ENCODE measurements around the gene LRRC31.

The LRRC31 gene

DNA sequence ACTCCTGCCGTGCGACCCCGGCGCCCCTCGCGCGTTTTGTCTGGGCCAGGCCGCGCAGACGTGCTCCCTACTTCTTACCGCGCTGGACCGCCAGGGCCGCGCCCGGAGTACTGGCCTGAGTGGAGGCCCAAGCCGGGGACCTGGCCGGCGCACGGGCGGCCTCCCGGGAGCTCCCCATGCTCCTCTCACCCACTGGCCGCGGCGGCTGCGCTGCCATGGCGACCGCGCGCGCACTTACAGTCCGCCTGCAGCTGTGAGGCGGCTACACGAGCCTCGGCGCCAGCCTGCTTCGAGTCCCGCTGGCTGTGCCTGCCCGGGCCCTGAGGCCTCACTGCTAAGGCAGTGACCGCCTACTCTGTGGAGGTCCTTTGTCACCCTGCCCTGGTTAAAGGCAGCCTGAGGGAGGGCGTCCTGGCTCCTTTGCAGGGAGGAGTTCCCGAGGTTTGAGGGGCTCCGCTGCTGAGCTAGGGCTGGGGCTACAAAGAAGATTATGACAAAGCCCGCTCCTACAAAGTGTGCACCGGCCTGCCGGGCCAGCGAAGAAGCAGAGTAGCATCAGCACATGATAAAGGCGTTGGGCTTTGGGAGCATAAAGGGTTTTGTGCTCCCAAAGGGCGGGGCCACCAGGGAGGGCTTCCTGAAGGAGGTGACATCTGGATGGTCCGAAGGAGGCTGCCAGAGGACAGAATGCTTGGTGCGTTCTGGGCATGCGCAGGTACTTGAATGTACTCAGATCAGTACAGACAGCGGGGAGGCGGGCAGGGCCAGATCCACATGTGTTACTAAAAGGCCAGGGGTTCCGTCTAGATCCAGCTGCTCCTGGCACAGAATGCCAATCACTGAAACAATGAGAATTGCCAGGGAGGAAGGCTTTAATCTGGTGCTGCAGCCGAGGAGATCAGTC, 57.2 kb downstream of the LRRC31 start, which contains the start of the genes LRRC34 and LRRIQ4:
Gene LRRC34 (minus strand): TSS at position 573 of the 904 bp plus-strand sequence. CDS start 356 bp downstream, at position 217.
Gene LRRIQ4 (plus strand): TSS at position 539 of the 904 bp plus-strand sequence. CDS start 9,052 bp downstream, outside the sequence.
- DNase-seq, result peak; percentile 68

DNA sequence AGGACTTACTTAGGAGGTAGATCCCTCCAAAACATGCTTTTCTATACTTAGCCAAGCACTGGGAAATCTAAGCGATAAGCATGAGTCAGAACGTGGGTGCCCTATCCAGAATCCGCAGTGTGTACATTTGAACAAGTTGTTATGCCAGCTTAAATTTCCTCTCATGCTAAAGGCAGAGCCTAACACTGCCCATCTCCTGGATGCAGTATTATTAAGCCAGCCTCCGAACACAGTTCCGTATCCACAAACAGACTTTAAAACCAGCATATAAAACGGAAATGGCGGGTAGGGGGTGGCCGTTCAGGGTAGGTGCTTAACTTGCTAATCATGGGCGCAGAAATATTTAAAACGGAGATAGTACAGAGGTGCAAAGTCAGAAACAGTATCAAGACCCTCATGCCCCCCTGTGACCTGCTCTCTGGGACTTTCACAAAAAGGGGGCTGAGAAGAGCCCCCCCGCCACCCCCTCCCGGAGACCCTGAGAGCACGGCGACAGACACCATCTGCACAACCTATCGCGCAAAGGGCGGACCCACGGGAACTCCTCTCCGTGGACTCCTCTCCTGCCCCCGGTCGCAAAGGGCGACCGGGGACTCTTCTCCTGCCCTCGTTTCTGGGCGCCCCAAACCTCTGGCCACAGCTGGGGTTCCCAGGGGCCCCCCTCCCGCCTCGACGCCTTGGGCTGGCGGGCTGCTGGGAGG, 58.0 kb downstream of the LRRC31 start:
- no peak for DNase-seq

DNA sequence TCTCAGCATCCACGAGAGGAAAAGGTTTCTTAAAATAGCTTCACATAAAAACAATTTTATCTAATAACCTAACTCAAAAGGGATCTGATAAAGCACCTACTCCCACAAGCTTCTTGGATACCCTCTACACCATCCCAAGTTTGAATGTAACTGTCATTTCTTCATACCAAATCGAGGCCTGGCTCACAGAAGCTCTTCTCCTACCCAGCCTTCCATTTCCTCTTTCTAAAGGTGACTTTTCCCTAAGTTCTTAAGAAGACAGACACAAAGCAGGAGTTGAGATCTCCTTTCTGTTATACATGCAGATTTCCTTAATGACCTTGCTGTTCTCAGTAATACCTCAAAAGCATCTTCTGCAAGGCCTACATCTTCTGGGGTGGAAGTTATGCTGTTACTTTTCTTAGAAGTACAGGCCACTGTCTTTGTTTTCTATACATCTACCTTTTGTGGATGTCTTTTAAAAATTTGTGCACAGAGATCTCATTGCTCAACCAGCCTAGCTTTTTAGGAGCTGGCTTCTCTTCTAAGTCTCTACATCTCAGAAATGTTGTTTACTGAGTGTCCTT, 60.4 kb downstream of the LRRC31 start:
- DNase-seq, result no peak

DNA sequence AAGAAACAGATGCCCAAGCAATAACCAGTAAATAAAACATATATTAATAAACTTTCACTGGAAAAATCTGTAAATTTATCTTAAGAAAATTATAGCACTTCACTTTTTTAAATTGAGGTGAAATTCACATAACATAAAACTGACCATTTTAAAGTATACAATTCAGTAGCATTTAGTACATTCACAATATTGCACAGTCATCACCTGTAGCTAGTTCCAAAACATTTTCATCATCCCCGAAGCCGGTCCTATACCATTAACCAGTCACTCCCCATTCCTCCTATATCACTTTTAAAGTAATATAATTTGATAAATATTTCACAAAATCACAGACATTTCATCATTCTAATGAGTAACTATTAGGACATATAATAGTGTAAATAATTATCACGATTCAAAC, 65.1 kb downstream of the LRRC31 start:
- no peak for DNase-seq

DNA sequence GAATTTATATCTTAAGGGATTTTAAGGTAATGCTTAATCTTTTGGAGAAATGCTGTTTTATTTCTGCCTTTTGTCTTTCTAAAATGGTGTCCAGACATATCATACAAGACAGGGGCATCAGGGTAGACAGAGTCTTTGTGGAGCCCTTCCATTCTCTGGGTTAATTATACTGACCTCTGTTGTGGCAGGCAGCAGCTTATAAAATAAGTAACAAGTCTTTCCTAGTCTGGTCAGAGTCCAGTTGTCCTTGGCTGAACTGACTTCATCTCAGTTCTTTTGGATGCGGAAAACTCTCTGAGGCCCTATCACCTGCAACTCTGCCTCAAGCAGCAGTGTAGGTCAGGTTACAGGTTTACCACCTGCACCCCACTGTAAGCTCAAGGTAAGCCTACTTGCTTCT, 77.4 kb downstream of the LRRC31 start:
- DNase-seq, result no peak

DNA sequence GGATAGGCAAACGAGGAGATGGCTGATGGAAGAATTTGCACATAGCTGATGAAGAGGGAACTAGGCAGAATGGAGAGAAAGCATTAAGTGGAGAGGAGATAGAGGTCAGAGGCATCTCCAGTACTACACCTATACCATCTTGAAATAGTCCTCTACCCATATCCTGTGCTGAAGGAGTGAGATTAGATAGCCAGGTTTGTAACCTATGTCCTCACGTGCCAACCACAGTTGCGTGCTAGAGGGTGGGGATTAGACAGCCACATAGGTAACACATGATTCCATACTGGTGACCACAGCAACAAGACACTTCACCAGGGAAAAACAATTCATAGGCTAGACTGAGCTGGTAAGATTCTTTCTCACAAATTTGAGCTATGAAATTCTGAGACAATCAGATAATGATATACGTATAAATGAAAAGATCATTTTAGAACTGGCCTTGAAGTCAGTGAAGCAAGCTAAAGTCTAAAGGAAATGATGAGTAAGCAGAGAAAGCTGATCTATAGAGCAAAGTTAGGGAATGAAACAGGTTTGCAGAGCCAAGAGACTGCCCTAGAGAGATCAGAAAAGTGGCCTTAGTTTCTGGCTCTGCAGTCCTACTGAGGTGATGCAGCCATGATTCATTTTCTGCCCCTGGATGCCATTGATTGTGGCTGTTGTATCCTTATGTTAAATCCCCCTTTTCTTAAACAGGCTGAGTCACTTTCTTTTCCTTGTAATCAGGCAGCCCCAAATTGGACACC, 78.9 kb downstream of the LRRC31 start:
- no peak for DNase-seq

DNA sequence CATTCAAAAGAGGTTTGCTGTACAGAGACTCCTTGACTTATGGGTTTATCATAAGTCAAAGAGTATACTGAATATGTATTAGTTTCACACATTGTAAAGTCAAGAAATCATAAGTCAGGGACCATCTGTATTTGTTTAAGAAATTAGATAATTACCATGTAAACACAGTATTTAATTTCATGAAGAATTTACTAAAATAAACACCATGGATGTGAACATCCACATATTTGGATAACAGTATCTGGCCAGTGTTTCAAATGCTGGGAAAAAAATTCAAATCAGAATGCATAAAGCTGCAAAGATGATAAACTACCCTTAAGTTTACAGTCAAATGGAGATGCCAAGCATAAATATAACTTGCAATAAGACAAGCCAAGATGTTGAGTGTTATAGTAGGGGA, 79.5 kb downstream of the LRRC31 start:
- DNase-seq, result no peak
